Hepatocyte (in vitro differentiated cells): ENCODE results near the gene SCGB2B2. TPM values are rescaled to one million over a fixed set of nuclear protein-coding genes. Genes with fewer than 3 reads are reported as not detected.
A peak's percentile ranks its signal among the peaks of the same experiment; 100 is the strongest.

ENCODE experiments used
- DNase-seq: peaks from one replicate; pipeline ENCODE4 v3.0.0-alpha.2; 2016; ENCODE audit warnings: low spot score
- H2AFZ ChIP-seq: fragments of 200-600 bp; sonication (generic); 2 replicates; pipeline ENCODE4 v1.6.0; 2016; ENCODE audit warnings: antibody characterized with exemption, mild to moderate bottlenecking
- H3K27ac ChIP-seq: fragments of 200-600 bp; sonication (generic); 2 replicates; pipeline ENCODE4 v1.5.1; 2016; ENCODE audit warnings: mild to moderate bottlenecking
- H3K27me3 ChIP-seq: fragments of 200-600 bp; sonication (generic); 2 replicates; pipeline ENCODE4 v1.6.1; 2016
- H3K36me3 ChIP-seq: fragments of 200-600 bp; sonication (generic); replicated peaks from 2 replicates; pipeline ENCODE4 v1.5.1; 2016; ENCODE audit warnings: low read depth; ENCODE audit not compliant: insufficient read depth
- H3K4me1 ChIP-seq: fragments of 200-600 bp; sonication (generic); 2 replicates; pipeline ENCODE4 v1.5.1; 2016; ENCODE audit warnings: mild to moderate bottlenecking, moderate library complexity; ENCODE audit not compliant: insufficient read depth
- H3K4me2 ChIP-seq: fragments of 200-600 bp; sonication (generic); 2 replicates; pipeline ENCODE4 v1.6.0; 2016
- H3K4me3 ChIP-seq: fragments of 200-600 bp; sonication (generic); 2 replicates; pipeline ENCODE4 v1.5.1; 2016; ENCODE audit warnings: mild to moderate bottlenecking
- H3K79me2 ChIP-seq: fragments of 200-600 bp; sonication (generic); 2 replicates; pipeline ENCODE4 v1.6.0; 2017; ENCODE audit warnings: mild to moderate bottlenecking
- H3K9me2 ChIP-seq: fragments of 200-600 bp; sonication (generic); replicated peaks from 2 replicates; pipeline ENCODE4 v1.6.0; 2017; ENCODE audit warnings: mild to moderate bottlenecking; ENCODE audit not compliant: insufficient read depth
- H3K9me3 ChIP-seq: fragments of 200-600 bp; sonication (generic); 2 replicates; pipeline ENCODE4 v1.5.1; 2016; ENCODE audit warnings: low read depth, mild to moderate bottlenecking
- H4K20me1 ChIP-seq: fragments of 200-600 bp; sonication (generic); 2 replicates; pipeline ENCODE4 v1.6.0; 2016; ENCODE audit warnings: mild to moderate bottlenecking; ENCODE audit not compliant: insufficient read depth, poor library complexity, severe bottlenecking
- CTCF ChIP-seq: fragments of 200-600 bp; sonication (generic); IDR thresholded peaks from 2 replicates; pipeline ENCODE4 v1.5.1; 2016; ENCODE audit warnings: antibody characterized with exemption, mild to moderate bottlenecking; ENCODE audit not compliant: poor library complexity
- EZH2 ChIP-seq: fragments of 200-600 bp; sonication (generic); IDR thresholded peaks from 2 replicates; pipeline ENCODE4 v1.6.1; 2016; ENCODE audit warnings: antibody characterized with exemption, mild to moderate bottlenecking, borderline replicate concordance
- EZH2phosphoT487 ChIP-seq: fragments of 200-600 bp; sonication (generic); IDR thresholded peaks from one replicate; pipeline ENCODE4 v1.6.1; 2018; ENCODE audit warnings: antibody characterized with exemption, mild to moderate bottlenecking, low read depth, moderate library complexity; ENCODE audit not compliant: unreplicated experiment, severe bottlenecking
- WGBS: methylation state at CpG from one replicate; pipeline ENCODE4 v1.1.6; 2016; ENCODE audit warnings: low lambda C conversion rate; ENCODE audit errors: missing lambda C conversion rate; 5-methylcytosine and 5-hydroxymethylcytosine counted together
- polyA plus RNA-seq: library from polyadenylated mRNA; unstranded; fragments of >200 nt; fragmentation: Nextera tagmentation; extraction: Ambion mirVana; gene quantifications from 2 replicates; pipeline ENCODE4 v1.2.1, GENCODE V29; 2016
- total RNA-seq: library from RNA; depleted of rRNA; stranded (reverse); fragments of >200 nt; gene quantifications from 2 replicates; pipeline ENCODE4 v1.2.3, GENCODE V29; 2014

Gene SCGB2B2
- total and polyA plus RNA-seq, 2 experiments from 2014 or later: 0.13 TPM; not detected in 1

- TF ChIP-seq EZH2 (no peak), CTCF (no peak), EZH2phosphoT487 (no peak)
- Histone ChIP-seq H3K27me3 (no peaks in the 10 kb centered on the region), H4K20me1 (no peaks in the 10 kb centered on the region), H3K4me1 (peaks cover 19% of the 10 kb centered on the region), H3K79me2 (peaks cover 17% of the 10 kb centered on the region), H3K36me3 (peaks cover 10% of the 10 kb centered on the region), H2AFZ (peak overlapping the region; percentile 73), H3K4me2 (peak overlapping the region; percentile 90), H3K9me2 (no peaks in the 10 kb centered on the region), H3K4me3 (peak overlapping the region; percentile 41), H3K9me3 (peaks cover 32% of the 10 kb centered on the region), H3K27ac (peak overlapping the region; percentile 97)
- 73% methylated on average over 10 of the region's 10 CpGs for WGBS
- no peak for DNase-seq
Measured at GRCh38 chr19:34678421-34678820, 1.5 kb upstream of the SCGB2B2 start.

DNA sequence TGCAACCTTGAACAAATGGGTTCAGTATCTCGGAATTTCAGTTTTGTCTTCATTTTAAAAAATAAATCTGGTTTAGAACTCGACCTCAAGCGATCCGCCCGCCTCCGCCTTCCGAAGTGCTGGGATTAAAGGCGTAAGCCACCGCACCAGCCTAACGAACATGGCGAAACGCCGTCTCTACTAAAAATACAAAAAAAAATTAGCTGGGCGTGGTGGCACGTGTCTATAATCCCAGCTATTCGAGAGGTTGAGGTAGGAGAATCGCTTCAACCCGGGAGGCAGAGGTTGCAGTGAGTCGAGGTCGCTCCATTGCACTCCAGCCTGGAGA is 1.1 kb upstream of the SCGB2B2 start:
- H3K4me2 ChIP-seq: peak overlapping the region; percentile 90
- peaks cover 23% of the 10 kb centered on the region for H3K4me1 ChIP-seq
- H3K27me3 ChIP-seq: no peaks in the 10 kb centered on the region
- DNase-seq: no peak
- peaks cover 29% of the 10 kb centered on the region for H3K9me3 ChIP-seq
- TF ChIP-seq EZH2: no peak
- TF ChIP-seq CTCF: no peak
- TF ChIP-seq EZH2phosphoT487: no peak
- WGBS: 9% methylated on average over 20 of the region's 20 CpGs
- H4K20me1 ChIP-seq: no peaks in the 10 kb centered on the region
- peak overlapping the region; percentile 41 for H3K4me3 ChIP-seq
- H3K9me2 ChIP-seq: no peaks in the 10 kb centered on the region
- H2AFZ ChIP-seq: peak overlapping the region; percentile 73
- H3K79me2 ChIP-seq: peaks cover 17% of the 10 kb centered on the region
- peaks cover 6% of the 10 kb centered on the region for H3K36me3 ChIP-seq
- peak overlapping the region; percentile 97 for H3K27ac ChIP-seq

- Histone ChIP-seq H3K4me3 (peak within 1 kb of the TSS; percentile 41), H3K27ac (peak within 1 kb of the TSS; percentile 97), H2AFZ (peak within 1 kb of the TSS; percentile 79), H4K20me1 (no peaks in the 10 kb centered on the region), H3K36me3 (peaks cover 3% of the 10 kb centered on the region), H3K4me2 (peak within 1 kb of the TSS; percentile 90), H3K79me2 (peaks cover 17% of the 10 kb centered on the region), H3K27me3 (no peaks in the 10 kb centered on the region), H3K4me1 (peaks cover 23% of the 10 kb centered on the region), H3K9me3 (peaks cover 23% of the 10 kb centered on the region), H3K9me2 (no peaks in the 10 kb centered on the region)
- peak; percentile 99 for DNase-seq
- TF ChIP-seq EZH2 (no peak), CTCF (no peak), EZH2phosphoT487 (no peak)
- under 1% methylated on average over 74 of the region's 74 CpGs for WGBS
Measured at GRCh38 chr19:34677386-34678084, 576 bp upstream of the SCGB2B2 start, which contains the start of gene ZNF302. Gene ZNF302, plus strand, starts transcription at chr19:34677678. Its CDS starts 1,127 bp downstream, at chr19:34678805.
